ENCODE data around the gene SYNGR1.
A peak's percentile ranks its signal among the peaks of the same experiment; 100 is the strongest.
"Not testable (repeated sequence)": the region's sequence is repeated elsewhere in the genome, so short reads cannot be mapped to it uniquely, and the experiment has no call there.

SYNGR1 gene

GRCh38 chr22:39317084-39317774, 32.6 kb upstream of the SYNGR1 start:
- peak; percentile 41 to 57 for DNase-seq

- no peak for DNase-seq
These were observed 31.9 kb upstream of the SYNGR1 start for GRCh38 chr22:39317775-39318506.

GRCh38 chr22:39318507-39319283, 31.1 kb upstream of the SYNGR1 start:
- DNase-seq: peak; percentile 43 to 54

GRCh38 chr22:39319284-39320022, 30.3 kb upstream of the SYNGR1 start, which contains the start of gene RPL3:
TSS of gene RPL3 (minus strand) at chr22:39319623. CDS start at chr22:39319597, 26 bp downstream.
- DNase-seq: peak; percentile 98

- not testable (repeated sequence) for DNase-seq
These were observed 29.2 kb upstream of the SYNGR1 start for GRCh38 chr22:39320616-39321029.

GRCh38 chr22:39325392-39325932, 24.3 kb upstream of the SYNGR1 start:
- no peak for DNase-seq

- DNase-seq: no peak
These were observed 21.6 kb upstream of the SYNGR1 start for GRCh38 chr22:39327995-39328754.

- not testable (repeated sequence) for DNase-seq
These were observed 19.2 kb upstream of the SYNGR1 start for GRCh38 chr22:39330553-39330952.

GRCh38 chr22:39332441-39333064, 17.2 kb upstream of the SYNGR1 start:
- DNase-seq: no peak

GRCh38 chr22:39336411-39336810, 13.4 kb upstream of the SYNGR1 start:
- no peak for DNase-seq

GRCh38 chr22:39339775-39340174, 10.0 kb upstream of the SYNGR1 start:
- not testable (repeated sequence) for DNase-seq

- no peak for DNase-seq
These were observed 8.6 kb upstream of the SYNGR1 start for GRCh38 chr22:39341179-39341578.

GRCh38 chr22:39343259-39344045, 6.3 kb upstream of the SYNGR1 start:
- peak; percentile 64 to 65 for DNase-seq

GRCh38 chr22:39344046-39344390, 5.8 kb upstream of the SYNGR1 start:
- DNase-seq: no peak

GRCh38 chr22:39345231-39345630, 4.6 kb upstream of the SYNGR1 start:
- DNase-seq: no peak

GRCh38 chr22:39348909-39349505, 784 bp upstream of the SYNGR1 start:
- DNase-seq: peak in 1 of 2 donors; percentile 51

- peak; percentile 21 to 44 for DNase-seq
These were observed 255 bp upstream of the SYNGR1 start for GRCh38 chr22:39349506-39349966.

- DNase-seq: no peak
These were observed 1.2 kb downstream of the SYNGR1 start for GRCh38 chr22:39350757-39351688.
